DMS79 treated with DMSO at 0.1 percent for 48 hours (cell line): ENCODE results near the gene TSPYL4.
A peak's percentile ranks its signal among the peaks of the same experiment; 100 is the strongest.

Source experiments
- DNase-seq: peaks from one replicate; lab custom pipeline; 2025; lab: John Stamatoyannopoulos, UW

TSPYL4 gene

DNA sequence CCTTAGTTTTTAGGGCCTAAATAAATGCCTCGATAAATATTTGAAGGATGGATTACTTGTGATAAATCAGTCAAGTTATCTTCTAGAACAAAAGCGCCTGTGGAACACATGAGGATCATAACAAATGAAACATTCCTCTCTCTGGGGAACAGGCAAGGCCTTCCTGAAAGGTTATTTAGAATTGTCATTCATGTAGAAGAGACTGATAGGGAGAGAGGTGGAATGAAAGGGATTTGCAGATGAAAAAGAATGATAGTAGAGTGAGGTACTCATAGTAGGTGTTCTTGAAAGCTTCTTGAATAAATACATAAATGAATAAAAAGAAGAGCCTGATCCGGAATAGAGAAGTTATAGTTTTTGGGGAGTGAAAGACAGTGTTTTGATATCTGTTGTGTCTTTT, 30.5 kb downstream of the TSPYL4 start:
- DNase-seq: no peak

DNA sequence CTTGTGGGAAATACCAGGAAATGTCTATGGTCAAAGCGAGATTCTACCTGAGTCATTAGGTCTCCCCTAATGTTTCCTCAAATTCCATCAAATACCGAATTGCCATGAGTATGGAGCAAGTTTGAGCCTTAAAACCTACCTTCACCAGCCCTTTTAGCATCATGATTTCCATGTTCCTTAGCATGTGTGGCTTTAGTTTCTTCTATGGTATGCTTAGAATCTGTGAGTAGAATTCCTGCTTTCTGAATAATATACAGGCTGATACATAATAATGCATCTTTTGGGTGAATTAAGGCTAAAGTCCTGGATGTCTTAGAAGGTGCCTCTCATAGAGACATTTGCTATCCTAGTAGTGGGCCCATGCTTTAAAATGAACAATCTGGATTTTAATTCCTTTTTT, 32.0 kb downstream of the TSPYL4 start:
- no peak for DNase-seq

DNA sequence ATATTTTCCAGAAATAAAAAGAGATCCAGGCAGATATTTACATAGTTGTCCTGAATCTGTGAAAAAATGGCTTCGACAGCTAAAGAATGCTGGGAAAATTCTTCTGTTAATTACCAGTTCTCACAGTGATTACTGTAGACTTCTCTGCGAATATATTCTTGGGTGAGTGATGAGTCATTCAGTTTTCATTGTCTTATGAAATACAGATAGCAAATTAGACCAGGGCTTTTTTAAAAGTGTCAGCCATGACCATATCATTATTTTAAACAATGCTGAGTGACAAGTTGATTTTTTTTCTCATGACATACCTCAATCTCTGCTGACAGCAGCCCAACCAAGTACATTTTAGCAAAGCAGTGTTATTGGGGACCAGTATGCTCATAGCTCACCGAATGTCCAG, 32.8 kb downstream of the TSPYL4 start:
- no peak for DNase-seq

DNA sequence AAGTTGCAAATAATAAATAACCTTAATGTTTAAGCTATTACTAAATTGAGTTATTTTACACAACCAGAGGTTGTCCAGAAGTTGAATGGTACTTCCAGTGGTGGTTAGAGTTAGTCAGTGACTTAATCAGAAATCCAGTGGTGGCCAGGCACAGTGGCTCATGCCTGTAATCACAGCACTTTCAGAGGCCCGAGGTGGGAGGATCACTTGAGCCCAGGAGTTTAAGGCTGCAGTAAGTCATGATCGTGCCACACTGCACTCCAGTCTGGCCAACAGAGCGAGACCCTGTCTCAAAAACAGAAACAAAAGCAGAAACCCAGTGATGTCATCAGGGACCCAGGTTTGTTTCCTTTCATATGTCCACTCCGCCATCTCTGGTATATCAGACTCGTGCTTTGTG, 35.0 kb downstream of the TSPYL4 start:
- DNase-seq: no peak

DNA sequence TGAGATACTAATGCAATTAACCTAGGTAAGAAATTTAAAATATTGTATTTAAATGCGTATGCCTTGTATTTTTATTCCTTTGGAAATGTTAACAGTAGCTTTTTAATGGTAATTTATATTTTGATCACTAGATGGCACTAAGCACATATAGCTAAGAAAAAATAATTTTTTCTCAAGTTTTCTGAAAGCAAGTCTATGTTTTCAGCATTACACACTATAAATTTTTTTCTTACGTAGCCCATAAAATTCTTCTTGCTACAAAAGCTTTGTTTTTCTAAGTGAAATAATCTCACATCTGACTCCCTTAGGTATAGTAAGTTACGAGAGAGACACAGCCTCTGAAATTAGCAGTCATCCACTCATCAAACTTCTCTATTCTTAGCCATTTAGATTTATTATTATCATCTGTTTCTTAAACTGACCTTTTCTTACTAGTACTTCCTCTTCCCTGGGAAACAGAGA, 35.7 kb downstream of the TSPYL4 start:
- DNase-seq: peak; percentile 32

DNA sequence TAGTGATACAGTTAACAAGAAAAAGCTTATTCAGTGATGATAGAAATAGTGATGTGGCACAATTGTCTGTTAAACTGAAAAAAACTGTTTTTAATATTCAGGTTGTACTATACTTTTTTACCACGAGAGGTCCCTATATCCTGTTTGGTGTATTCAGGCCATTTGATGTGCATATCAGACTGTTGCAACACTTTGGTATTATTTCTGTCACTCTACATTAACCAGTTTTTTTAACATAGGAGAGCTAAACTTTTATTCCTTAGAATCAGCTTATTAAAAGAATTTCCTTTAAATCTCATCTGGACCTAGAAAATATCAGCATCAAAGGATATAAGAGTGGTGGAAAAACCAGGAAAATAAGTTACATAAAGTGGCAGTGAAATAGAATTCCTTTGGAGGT, 36.8 kb downstream of the TSPYL4 start:
- DNase-seq: no peak

DNA sequence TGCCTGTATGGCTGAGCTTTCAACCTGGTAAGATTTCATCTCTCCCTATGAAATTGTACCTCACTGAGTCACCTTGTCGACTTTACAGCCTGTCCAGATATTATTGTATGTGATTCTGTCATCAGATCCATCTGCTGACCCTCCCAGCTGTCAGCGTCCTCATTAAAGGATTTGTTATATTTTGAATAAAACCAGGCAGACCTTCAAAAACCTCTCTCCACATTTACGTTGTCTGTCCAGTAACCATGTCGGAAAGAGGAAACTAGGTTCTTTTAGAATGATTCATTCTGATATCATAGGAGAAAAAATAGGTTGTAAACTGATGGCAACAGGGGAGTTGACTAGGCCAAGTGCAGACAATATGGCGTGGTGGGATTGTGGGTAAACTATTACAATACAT, 38.5 kb downstream of the TSPYL4 start:
- DNase-seq: no peak

DNA sequence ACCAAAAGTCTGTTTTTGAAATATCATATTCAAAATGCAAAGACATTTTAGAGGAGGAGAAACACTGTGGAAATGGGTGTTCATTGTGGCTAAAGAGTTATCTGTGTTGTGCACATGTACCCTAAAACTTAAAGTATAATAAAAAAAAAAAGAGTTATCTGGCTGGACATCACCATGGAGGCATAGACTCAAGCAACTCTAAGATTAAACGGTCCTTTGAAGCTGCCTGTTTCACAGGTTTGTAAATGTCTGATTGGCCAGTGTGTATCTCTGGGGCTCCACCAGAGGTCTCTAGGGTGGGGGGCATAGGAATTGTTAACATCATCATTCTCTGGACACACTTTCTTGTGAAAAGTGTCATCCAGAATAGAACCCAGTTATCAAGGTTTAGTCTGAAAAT, 39.2 kb downstream of the TSPYL4 start:
- DNase-seq: no peak

DNA sequence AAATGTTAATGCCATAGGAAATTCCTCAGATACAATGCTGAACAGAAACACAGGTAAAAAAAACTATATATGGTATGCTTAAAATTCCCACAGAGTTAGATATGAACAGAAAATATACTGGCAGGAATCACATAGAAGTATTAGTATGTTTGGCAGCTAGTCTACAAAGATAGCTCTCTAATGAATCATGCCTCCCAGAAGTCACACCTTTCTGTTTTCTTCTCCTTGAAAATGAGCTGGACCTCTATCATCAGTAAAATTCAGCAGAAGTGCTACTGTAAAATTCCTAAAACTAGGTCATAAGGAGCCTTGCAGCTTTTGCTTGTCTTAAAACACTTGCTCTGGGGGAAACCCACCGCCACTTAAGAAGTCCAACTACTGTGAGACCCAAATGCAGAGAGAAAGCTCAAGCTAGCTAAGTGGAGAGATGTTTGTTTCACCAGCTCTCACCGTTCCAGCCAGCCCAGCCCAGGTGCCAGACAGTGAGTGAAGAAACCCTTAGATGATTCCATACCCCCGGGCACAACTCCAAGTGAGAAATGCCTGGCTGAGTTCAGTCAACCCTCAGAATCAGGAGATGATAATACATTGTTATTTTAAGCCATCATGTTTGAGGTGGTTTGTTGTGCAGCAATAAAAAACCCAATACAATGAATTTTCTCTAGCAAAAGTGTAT, 43.0 kb downstream of the TSPYL4 start:
- peak; percentile 48 for DNase-seq

DNA sequence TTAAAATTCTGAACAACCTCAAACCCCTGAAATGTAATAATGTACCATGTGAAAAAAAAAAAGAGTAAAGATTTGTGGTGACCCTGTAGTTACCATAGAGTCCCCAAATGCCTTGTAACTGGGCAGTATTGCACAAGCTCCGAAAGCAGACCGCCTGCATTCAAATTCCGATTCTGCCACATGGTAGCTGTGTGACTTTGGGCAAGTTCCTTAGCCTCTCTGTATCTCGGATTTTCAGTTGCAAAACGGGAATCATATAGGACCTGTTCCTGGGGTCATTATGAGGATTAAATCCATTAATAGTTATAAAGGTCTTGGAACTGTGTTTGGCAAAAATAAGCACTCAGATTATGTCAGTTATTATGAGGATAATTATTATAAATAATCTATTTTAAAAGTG, 43.6 kb downstream of the TSPYL4 start:
- DNase-seq: no peak

DNA sequence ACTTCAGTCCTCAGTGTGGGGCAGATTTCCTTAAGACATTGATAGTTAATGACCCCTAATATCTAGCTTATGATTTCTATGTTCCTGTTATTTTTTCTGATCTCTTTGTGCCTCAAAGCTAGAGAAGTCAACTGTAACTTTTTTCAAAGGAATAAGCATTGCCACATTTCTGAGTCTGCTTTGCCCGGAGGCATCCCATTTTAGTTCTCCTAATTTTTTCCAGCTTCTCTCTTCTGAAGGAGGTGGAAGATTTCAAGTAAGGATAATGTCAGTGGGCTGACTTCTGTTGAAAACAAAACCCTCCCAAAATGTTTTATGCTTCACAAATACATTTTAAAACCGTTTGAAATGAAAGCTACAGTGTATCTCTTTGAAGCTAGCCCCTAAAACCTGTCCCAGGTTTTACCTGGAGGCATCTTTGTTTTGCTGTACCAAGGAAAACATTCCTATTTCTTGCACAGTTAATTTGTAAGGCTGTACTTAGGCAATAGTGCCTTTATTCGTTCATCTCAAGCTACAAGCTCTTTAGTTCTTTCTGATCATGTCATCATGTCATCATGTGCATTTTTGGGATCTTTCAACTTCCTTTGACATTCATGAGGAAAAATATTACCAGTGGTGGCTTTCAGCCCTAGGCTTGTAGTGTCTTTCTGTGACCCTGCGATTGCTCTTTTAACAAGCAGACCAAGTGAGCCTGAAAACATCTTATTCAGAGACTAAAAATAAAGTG, 45.7 kb downstream of the TSPYL4 start:
- no peak for DNase-seq

DNA sequence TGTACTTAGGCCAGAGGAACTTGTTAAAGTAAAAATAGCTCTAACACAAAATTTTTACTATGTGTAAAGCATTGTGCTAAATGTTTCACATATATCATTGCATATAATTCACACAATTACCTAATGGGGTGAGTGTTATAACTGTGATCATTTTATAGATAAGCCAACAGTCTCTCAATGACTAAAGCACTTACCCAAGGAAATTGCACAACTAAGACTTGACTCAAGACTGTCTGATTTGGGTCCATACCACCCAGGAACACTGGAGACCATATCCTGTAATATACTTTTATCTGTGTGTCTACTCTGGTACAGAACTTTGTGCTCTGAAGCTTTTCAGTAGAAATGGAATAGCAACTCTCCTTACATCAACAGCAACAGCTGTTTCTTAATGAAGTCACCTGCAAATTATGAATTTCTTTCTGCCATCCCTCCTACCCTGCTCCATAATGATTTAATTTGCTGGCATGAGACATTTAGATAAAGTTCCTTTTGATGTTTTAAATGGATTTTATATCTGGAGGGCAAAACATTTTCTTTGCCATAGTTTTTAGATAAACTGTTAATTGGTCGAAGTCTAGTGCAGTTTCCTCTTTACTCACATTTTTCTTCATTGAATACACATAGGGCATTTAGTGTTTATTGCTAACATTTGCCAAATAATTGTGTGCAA, 47.5 kb downstream of the TSPYL4 start:
- no peak for DNase-seq

DNA sequence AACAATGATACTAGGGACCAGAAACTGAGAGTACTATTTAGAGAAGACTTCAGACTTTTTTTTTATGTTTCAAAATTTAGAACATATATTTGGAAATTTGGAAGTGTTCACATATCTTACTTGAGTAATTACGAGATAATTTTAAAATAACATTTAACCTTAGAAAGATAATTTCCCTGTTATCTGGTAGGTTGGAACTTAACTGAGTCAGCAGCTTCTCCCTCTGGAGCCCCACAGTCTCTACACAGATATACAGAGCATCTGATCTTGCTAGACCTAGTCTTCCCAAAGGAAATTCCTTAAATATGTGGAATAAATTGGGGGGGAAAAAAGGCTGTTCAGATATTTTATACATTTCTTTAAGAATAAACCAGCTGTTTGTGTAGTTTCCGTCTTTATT, 48.6 kb downstream of the TSPYL4 start:
- DNase-seq: no peak

DNA sequence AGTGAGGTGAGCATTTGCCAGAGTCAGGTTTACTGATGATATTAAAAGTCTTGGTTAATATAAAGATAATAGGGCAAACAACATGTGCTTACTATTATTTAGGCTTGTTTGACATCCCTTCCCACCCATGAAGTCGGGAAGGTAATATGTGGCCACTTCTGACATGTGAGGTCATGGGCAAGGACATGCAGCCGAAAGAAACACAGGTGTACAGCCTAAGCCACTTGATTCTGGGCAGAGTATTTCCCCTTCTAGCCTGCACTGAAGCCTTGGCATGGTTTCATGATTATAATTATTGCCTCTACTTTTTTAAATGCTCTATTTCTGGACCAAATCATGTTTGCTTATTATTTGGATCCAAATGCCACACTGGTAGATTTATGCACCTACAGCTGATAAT, 52.3 kb downstream of the TSPYL4 start:
- no peak for DNase-seq

DNA sequence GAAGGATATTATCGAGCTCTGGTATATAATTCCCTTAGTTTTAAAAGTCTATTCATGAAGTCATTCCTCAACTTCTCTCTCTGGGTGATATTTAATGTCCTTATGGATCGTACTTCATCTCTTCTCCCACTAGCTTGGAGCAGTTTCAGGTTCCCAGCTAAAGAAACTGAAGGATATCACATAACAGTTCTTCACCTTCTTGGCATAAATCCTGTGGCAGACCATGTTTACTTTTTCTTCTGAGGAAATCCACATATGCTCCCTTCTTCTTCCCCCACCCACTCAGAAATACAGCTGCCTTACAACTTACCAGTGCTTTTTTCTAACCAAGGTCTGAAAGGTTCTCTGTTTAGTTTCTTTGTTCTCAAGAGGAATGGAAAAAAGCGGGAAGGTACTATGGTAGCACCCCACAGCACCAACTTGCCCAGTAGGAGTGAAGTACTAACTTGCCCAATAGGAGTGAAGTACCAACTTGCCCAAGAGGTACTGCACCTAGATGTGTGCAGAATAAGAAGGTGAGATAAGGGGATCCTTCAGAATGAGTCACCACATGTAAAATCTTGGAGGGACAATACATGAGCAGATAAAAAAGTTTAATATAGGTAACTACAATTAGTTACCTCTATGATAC, 53.1 kb downstream of the TSPYL4 start:
- DNase-seq: no peak
